Fibroblast of the aortic adventitia (primary cell): Measurements from ENCODE around the gene SLC17A8. TPM values are rescaled to one million over a fixed set of nuclear protein-coding genes. Genes with fewer than 3 reads are reported as not detected.
A peak's percentile ranks its signal among the peaks of the same experiment; 100 is the strongest.

ENCODE experiments used
- DNase-seq: peaks from one replicate; pipeline ENCODE4 v3.0.0-alpha.2; 2010; ENCODE audit warnings: low read depth
- H3K4me3 ChIP-seq: 2 replicates; pipeline ENCODE4 v1.5.1; 2011; ENCODE audit warnings: low read depth, mild to moderate bottlenecking, control low read depth, low read length, moderate library complexity
- total RNA-seq: library from RNA; depleted of rRNA; stranded (reverse); fragments of >200 nt; gene quantifications from 2 replicates; pipeline ENCODE4 v1.2.3, GENCODE V29; 2012; ENCODE audit warnings: low replicate concordance
- TF ChIP-seq, protein P1 (sequence below): IDR thresholded peaks from 2 replicates; pipeline ENCODE4 v1.5.1; 2011; ENCODE audit warnings: mild to moderate bottlenecking, low read length, control low read depth, inconsistent platforms; ENCODE audit not compliant: insufficient read depth

Gene SLC17A8
- total RNA-seq, 1 donor = not detected

DNA sequence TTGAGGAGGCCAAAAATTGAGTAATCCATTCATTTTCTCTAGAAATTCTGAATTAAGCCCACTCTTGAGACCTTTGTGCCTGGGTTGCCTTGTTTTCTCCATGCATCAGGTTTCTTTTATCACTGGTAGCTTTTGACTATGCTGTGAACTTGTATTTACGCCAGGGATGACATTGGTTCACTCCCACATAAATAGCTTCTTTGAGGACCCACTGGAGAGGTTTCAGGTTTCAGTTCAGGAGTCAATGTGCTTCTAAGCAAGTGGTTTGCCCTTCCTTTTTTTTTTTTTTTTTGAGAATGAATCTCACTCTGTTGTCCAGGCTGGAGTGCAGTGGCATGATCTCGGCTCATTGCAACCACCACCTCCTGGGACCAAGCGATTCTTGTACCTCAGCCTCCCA, 10.2 kb upstream of the SLC17A8 start:
- TF ChIP-seq, protein P1, sequence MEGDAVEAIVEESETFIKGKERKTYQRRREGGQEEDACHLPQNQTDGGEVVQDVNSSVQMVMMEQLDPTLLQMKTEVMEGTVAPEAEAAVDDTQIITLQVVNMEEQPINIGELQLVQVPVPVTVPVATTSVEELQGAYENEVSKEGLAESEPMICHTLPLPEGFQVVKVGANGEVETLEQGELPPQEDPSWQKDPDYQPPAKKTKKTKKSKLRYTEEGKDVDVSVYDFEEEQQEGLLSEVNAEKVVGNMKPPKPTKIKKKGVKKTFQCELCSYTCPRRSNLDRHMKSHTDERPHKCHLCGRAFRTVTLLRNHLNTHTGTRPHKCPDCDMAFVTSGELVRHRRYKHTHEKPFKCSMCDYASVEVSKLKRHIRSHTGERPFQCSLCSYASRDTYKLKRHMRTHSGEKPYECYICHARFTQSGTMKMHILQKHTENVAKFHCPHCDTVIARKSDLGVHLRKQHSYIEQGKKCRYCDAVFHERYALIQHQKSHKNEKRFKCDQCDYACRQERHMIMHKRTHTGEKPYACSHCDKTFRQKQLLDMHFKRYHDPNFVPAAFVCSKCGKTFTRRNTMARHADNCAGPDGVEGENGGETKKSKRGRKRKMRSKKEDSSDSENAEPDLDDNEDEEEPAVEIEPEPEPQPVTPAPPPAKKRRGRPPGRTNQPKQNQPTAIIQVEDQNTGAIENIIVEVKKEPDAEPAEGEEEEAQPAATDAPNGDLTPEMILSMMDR = no peak
- DNase-seq = no peak
- H3K4me3 ChIP-seq = no peak overlapping the region

DNA sequence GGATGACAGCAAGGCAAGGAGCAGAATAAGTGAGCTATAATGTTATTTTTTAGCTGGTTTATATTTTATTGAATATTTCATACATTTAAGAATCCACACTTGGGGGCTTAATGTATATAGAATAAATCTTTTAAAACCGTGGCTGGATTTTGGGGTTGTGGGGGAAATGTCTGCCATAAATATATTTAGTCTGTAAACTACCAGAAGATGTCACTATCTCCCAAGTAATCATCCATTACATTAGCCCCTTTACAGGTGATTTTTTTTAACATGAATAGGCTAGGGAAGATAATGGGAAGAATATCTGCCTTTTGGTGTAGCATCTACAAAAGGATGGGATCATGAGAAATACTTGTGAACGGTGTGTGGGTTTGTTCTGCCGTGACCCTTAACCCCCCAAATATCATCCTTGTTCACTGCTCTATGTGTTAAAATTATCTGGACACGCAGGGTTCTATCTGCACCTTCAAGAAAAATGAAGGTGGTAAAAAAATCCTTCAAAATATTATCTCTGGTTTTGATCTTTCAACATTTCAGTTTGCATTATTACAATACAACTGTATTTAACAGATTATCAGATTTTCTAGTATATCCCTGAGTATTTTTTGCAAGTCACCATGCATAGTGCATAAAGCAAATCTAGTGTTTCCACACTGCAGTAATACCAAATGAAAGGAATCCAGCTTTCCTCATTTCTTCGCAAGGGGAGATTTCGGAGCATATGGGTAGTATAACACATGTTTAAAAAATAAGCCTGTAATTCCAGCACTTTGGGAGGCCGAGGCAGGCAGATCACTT, 8.0 kb upstream of the SLC17A8 start:
- TF ChIP-seq, protein P1 = peak; percentile 28
- H3K4me3 ChIP-seq = no peak overlapping the region
- DNase-seq = peak; percentile 57

DNA sequence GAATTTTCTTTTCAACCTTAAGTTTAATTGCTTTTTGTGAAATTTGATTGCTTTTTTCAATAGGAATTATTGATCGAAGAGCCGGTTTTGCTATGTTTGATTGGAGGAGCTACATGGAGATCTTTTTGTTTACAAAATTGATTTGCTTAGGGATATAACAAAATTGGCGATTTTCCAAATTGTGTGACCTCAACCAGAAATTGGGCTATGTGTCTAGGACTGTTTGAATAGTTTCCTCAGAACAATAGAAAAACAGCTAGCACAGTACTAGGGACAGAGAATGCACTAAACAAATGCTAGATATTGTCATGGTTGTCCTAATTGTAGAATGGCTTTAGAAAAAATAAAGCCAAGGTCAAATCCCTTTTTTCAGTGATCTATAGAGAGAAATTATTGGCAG, 2.4 kb downstream of the SLC17A8 start:
- no peak for DNase-seq
- TF ChIP-seq, protein P1 = no peak
- H3K4me3 ChIP-seq = no peak overlapping the region

DNA sequence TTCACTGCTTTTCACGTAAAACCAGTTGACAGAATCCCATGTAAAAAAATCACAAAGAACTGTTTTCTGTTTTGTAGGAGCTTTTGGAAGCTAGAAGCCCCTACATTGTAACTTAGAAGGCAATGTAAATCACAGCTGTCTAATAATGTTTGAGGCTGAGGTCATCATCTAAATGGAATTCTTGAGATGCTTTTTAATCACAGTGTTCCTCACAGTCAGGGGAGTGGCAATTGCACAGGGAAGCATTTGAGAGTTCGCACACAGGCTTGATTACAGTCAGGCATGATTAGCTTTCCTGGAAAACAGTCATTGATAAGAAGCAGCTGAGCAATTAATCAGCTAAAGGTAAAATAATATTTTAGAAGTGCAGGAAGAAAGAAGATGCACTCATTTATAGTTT, 2.9 kb downstream of the SLC17A8 start:
- TF ChIP-seq, protein P1 = no peak
- H3K4me3 ChIP-seq = no peak overlapping the region
- DNase-seq = peak; percentile 4

DNA sequence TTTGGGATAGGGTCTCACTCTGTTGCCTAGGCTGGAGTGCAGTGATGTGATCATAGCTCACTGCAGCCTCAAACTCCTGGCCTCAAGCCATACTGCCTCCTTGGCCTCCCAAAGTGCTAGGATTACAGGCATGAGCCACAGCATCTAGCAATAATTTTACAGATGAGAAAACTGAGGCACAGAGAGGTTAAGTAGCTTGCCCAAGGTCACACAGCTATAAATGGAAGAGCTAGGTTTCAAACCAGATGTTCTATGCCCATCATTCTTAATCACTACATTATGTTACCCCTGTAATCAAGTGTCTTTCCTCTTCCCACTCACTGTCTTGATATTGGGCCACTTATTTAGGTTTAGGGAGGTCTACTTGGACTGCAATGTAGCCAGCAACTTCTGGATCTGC, 3.6 kb downstream of the SLC17A8 start:
- no peak for DNase-seq
- TF ChIP-seq, protein P1 = no peak
- H3K4me3 ChIP-seq = no peak overlapping the region

DNA sequence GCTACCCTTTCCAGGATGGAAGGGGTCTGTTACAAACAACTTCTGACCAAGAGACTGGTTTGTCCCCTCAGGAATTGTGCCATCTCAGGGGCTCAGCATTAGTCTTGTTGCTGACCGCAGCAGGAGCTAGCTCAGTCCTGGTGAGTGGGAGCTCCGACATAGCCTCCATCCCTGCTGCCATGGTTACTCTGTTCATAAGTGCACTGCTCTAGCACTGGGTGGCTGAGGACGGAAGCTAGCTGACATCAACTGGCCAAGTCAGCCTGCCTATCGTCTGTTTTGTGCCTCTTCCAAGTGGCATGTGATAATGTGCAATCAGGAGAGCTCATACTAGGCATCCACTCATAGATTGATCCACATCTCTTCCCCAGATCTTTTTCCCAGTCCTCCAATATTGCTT, 7.5 kb downstream of the SLC17A8 start:
- no peak for DNase-seq
- H3K4me3 ChIP-seq = no peak overlapping the region
- TF ChIP-seq, protein P1 = no peak

DNA sequence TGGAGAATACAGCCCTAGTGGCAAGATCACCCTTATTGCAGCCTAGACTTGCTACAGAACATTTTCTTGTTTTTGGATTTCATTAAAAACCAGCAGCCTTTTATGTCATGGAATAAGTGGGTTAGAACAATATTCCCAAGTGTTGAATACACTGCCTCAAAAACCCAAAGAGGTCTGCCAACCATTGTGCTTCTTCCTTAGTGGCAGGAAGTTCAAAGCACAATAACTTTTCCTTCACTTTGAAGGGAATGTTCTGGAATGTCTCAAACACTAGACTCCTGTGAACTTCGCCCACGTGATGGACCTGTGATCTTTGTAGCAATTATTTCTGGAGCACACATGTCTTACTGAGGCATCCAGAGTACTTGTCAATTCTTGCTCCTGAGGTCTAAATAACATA, 8.5 kb downstream of the SLC17A8 start:
- H3K4me3 ChIP-seq = no peak overlapping the region
- TF ChIP-seq, protein P1 = no peak
- no peak for DNase-seq
